ENCODE data around the gene ANO1.

ANO1 gene

GRCh38 chr11:70099578-70100279, 21.6 kb downstream of the ANO1 start:
- DNase-seq: no peak

GRCh38 chr11:70100280-70100603, 22.1 kb downstream of the ANO1 start:
- DNase-seq: no peak

GRCh38 chr11:70100791-70101190, 22.7 kb downstream of the ANO1 start:
- DNase-seq: no peak

GRCh38 chr11:70103256-70103975, 25.3 kb downstream of the ANO1 start:
- DNase-seq: no peak

- no peak for DNase-seq
Measured at GRCh38 chr11:70104419-70104818, 26.3 kb downstream of the ANO1 start.

- no peak for DNase-seq
Measured at GRCh38 chr11:70104961-70105360, 26.8 kb downstream of the ANO1 start.

GRCh38 chr11:70105369-70105754, 27.2 kb downstream of the ANO1 start:
- DNase-seq: no peak

GRCh38 chr11:70105755-70106571, 27.8 kb downstream of the ANO1 start:
- no peak for DNase-seq

- no peak for DNase-seq
Measured at GRCh38 chr11:70106757-70107156, 28.6 kb downstream of the ANO1 start.

- no peak for DNase-seq
Measured at GRCh38 chr11:70107191-70107590, 29.1 kb downstream of the ANO1 start.

- DNase-seq: no peak
Measured at GRCh38 chr11:70107756-70108155, 29.6 kb downstream of the ANO1 start.

GRCh38 chr11:70108250-70108649, 30.1 kb downstream of the ANO1 start:
- DNase-seq: no peak

- DNase-seq: no peak
Measured at GRCh38 chr11:70109006-70109405, 30.9 kb downstream of the ANO1 start.

- DNase-seq: no peak
Measured at GRCh38 chr11:70109903-70110302, 31.8 kb downstream of the ANO1 start.

- no peak for DNase-seq
Measured at GRCh38 chr11:70110538-70111055, 32.5 kb downstream of the ANO1 start.

- no peak for DNase-seq
Measured at GRCh38 chr11:70111269-70112016, 33.3 kb downstream of the ANO1 start.

GRCh38 chr11:70112017-70112434, 33.9 kb downstream of the ANO1 start:
- no peak for DNase-seq

- DNase-seq: no peak
Measured at GRCh38 chr11:70113801-70114200, 35.7 kb downstream of the ANO1 start.

- DNase-seq: no peak
Measured at GRCh38 chr11:70115778-70116177, 37.7 kb downstream of the ANO1 start.

- DNase-seq: no peak
Measured at GRCh38 chr11:70116386-70117065, 38.4 kb downstream of the ANO1 start.

- DNase-seq: no peak
Measured at GRCh38 chr11:70117567-70118145, 39.5 kb downstream of the ANO1 start.

GRCh38 chr11:70118642-70119041, 40.5 kb downstream of the ANO1 start:
- DNase-seq: no peak
